NK-92 treated with Interleukin-12 subunit alpha and Interleukin-12 subunit beta, amount 100 ng/mL, for 24 hours (cell line): ENCODE results near the gene MS4A10.
"Not testable (repeated sequence)": the region's sequence is repeated elsewhere in the genome, so short reads cannot be mapped to it uniquely, and the experiment has no call there.

Experiments used
- DNase-seq: peaks from one replicate; lab custom pipeline; 2025; lab: John Stamatoyannopoulos, UW

The MS4A10 gene

GRCh38 chr11:60786811-60787567 is 1.9 kb downstream of the MS4A10 start:
- DNase-seq: no peak

- DNase-seq: no peak
Observed at GRCh38 chr11:60788401-60789125, 3.4 kb downstream of the MS4A10 start.

- DNase-seq: no peak
Observed at GRCh38 chr11:60790726-60791125, 5.6 kb downstream of the MS4A10 start.

- no peak for DNase-seq
Observed at GRCh38 chr11:60791153-60791933, 6.2 kb downstream of the MS4A10 start.

- no peak for DNase-seq
Observed at GRCh38 chr11:60792521-60792920, 7.4 kb downstream of the MS4A10 start.

- DNase-seq: no peak
Observed at GRCh38 chr11:60795291-60795690, 10.2 kb downstream of the MS4A10 start.

- no peak for DNase-seq
Observed at GRCh38 chr11:60797846-60798630, 12.9 kb downstream of the MS4A10 start.

GRCh38 chr11:60798631-60799030 is 13.5 kb downstream of the MS4A10 start:
- no peak for DNase-seq

- no peak for DNase-seq
Observed at GRCh38 chr11:60801194-60801593, 16.1 kb downstream of the MS4A10 start.

GRCh38 chr11:60803273-60803936 is 18.3 kb downstream of the MS4A10 start:
- no peak for DNase-seq

- DNase-seq: no peak
Observed at GRCh38 chr11:60809249-60809648, 24.1 kb downstream of the MS4A10 start.

- DNase-seq: no peak
Observed at GRCh38 chr11:60809691-60810090, 24.6 kb downstream of the MS4A10 start.

GRCh38 chr11:60810151-60810550 is 25.0 kb downstream of the MS4A10 start:
- no peak for DNase-seq

GRCh38 chr11:60810569-60810968 is 25.4 kb downstream of the MS4A10 start:
- DNase-seq: no peak

GRCh38 chr11:60813324-60813723 is 28.2 kb downstream of the MS4A10 start:
- no peak for DNase-seq

- no peak for DNase-seq
Observed at GRCh38 chr11:60814112-60814511, 29.0 kb downstream of the MS4A10 start.

GRCh38 chr11:60816590-60817157 is 31.5 kb downstream of the MS4A10 start:
- no peak for DNase-seq

- no peak for DNase-seq
Observed at GRCh38 chr11:60818057-60818456, 32.9 kb downstream of the MS4A10 start.

GRCh38 chr11:60821827-60822599 is 36.9 kb downstream of the MS4A10 start:
- no peak for DNase-seq

- not testable (repeated sequence) for DNase-seq
Observed at GRCh38 chr11:60823745-60824306, 38.7 kb downstream of the MS4A10 start.
